BE2C (cell line): Measurements from ENCODE around the gene SOX15.

ENCODE experiments used
- DNase-seq: peaks from one replicate; pipeline ENCODE4 v3.0.0-alpha.2; 2020
- H3K27me3 ChIP-seq: fragments of 250-450 bp; sonication (Bioruptor Pico); 2 replicates; pipeline ENCODE4 v1.5.1; 2020; ENCODE audit warnings: mild to moderate bottlenecking
- H3K36me3 ChIP-seq: fragments of 250-450 bp; sonication (Bioruptor Pico); 2 replicates; pipeline ENCODE4 v1.5.1; 2020; ENCODE audit warnings: mild to moderate bottlenecking
- H3K4me1 ChIP-seq: fragments of 250-450 bp; sonication (Bioruptor Pico); 2 replicates; pipeline ENCODE4 v1.5.1; 2020
- H3K4me3 ChIP-seq: 2 replicates; pipeline ENCODE4 v1.5.1; 2011; ENCODE audit warnings: low read depth, low read length
- H3K9me3 ChIP-seq: fragments of 250-450 bp; sonication (Bioruptor Pico); 2 replicates; pipeline ENCODE4 v1.5.1; 2020
- CTCF ChIP-seq: IDR thresholded peaks from 2 replicates; pipeline ENCODE4 v1.5.1; 2012; ENCODE audit warnings: mild to moderate bottlenecking, low read depth, low read length

The SOX15 gene

GRCh38 chr17:7538891-7539545 lies 50.9 kb downstream of the SOX15 start:
- TF ChIP-seq CTCF, result no peak
- no peaks in the 10 kb centered on the region for H3K4me1 ChIP-seq
- no peaks in the 10 kb centered on the region for H3K27me3 ChIP-seq
- H3K36me3 ChIP-seq, result no peaks in the 10 kb centered on the region
- no peaks in the 10 kb centered on the region for H3K9me3 ChIP-seq
- no peak overlapping the region for H3K4me3 ChIP-seq
- no peak for DNase-seq
